PC-3 (cell line): ENCODE data around the gene FBXO34. TPM values are rescaled to one million over a fixed set of nuclear protein-coding genes. Genes with fewer than 3 reads are reported as not detected.

Source experiments
- ATAC-seq: fragments of 200-7000 bp; cut with Tn5 transposase; 2 replicates; pipeline ENCODE4 v1.9.1; 2020; ENCODE audit warnings: mild to moderate bottlenecking, moderate library complexity
- BruUV-seq: library from RNA; stranded (reverse); fragments of 400-500 nt; replicated peaks from 2 replicates; lab custom pipeline; 2021; lab: Mats Ljungman, UMichigan
- CTCF ChIA-PET: fragments of 300-600 bp; sonication (Branson Sonifier 250); formaldehyde crosslinking; loops from one replicate; lab custom pipeline; 2022; ENCODE audit warnings: antibody characterized with exemption; lab: Charles Lee
- POLR2A ChIA-PET: fragments of 300-600 bp; sonication (Branson Sonifier 250); formaldehyde crosslinking; loops from one replicate; lab custom pipeline; 2022; ENCODE audit warnings: antibody characterized with exemption; ENCODE audit not compliant: unreplicated experiment; lab: Charles Lee
- DNase-seq: peaks from one replicate; pipeline ENCODE4 v3.0.0-alpha.2; 2015
- H2AFZ ChIP-seq: fragments of 300-600 bp; sonication (generic); 2 replicates; pipeline ENCODE4 v1.6.0; 2016; ENCODE audit warnings: antibody characterized with exemption, low read length
- H3F3A ChIP-seq: fragments of 300-600 bp; sonication (generic); one replicate; pipeline ENCODE4 v1.6.0; 2017; ENCODE audit warnings: antibody characterized with exemption, low read length, control low read depth, mild to moderate bottlenecking; ENCODE audit not compliant: unreplicated experiment
- H3K27ac ChIP-seq: fragments of 300-600 bp; sonication (generic); 2 replicates; pipeline ENCODE4 v1.5.1; 2016; ENCODE audit warnings: mild to moderate bottlenecking, low read length
- H3K27me3 ChIP-seq: fragments of 300-600 bp; sonication (generic); 2 replicates; pipeline ENCODE4 v1.6.1; 2016; ENCODE audit warnings: low read length, mixed read lengths
- H3K36me3 ChIP-seq: fragments of 300-600 bp; sonication (generic); 2 replicates; pipeline ENCODE4 v1.6.1; 2016; ENCODE audit warnings: low read depth, mixed run types, low read length, mixed read lengths
- H3K4me1 ChIP-seq: fragments of 300-600 bp; sonication (generic); 2 replicates; pipeline ENCODE4 v1.5.1; 2016; ENCODE audit warnings: low read length; ENCODE audit not compliant: insufficient read depth
- H3K4me2 ChIP-seq: fragments of 300-600 bp; sonication (generic); 2 replicates; pipeline ENCODE4 v1.6.0; 2016; ENCODE audit warnings: low read length
- H3K4me3 ChIP-seq: fragments of 300-600 bp; sonication (generic); 2 replicates; pipeline ENCODE4 v1.5.1; 2016; ENCODE audit warnings: mild to moderate bottlenecking, low read length, mixed read lengths
- H3K79me2 ChIP-seq: fragments of 300-600 bp; sonication (generic); 2 replicates; pipeline ENCODE4 v1.6.1; 2017; ENCODE audit warnings: low read length, mixed read lengths
- H3K9ac ChIP-seq: fragments of 300-600 bp; sonication (generic); 2 replicates; pipeline ENCODE4 v1.6.0; 2016; ENCODE audit warnings: mild to moderate bottlenecking, low read length
- H3K9me2 ChIP-seq: fragments of 300-600 bp; sonication (generic); replicated peaks from 2 replicates; pipeline ENCODE4 v1.6.1; 2016; ENCODE audit warnings: mixed run types, low read length, mixed read lengths
- H3K9me3 ChIP-seq: fragments of 300-600 bp; sonication (generic); 2 replicates; pipeline ENCODE4 v1.6.1; 2016; ENCODE audit warnings: low read length, mixed read lengths
- H4K20me1 ChIP-seq: fragments of 300-600 bp; sonication (generic); 2 replicates; pipeline ENCODE4 v1.6.1; 2016; ENCODE audit warnings: low read length, mixed read lengths
- EZH2 ChIP-seq: fragments of 300-600 bp; sonication (generic); IDR thresholded peaks from one replicate; pipeline ENCODE4 v1.6.1; 2017; ENCODE audit warnings: antibody characterized with exemption, mild to moderate bottlenecking, low read length; ENCODE audit not compliant: unreplicated experiment
- EZH2phosphoT487 ChIP-seq: fragments of 300-600 bp; sonication (generic); IDR thresholded peaks from 2 replicates; pipeline ENCODE4 v1.6.1; 2018; ENCODE audit warnings: mild to moderate bottlenecking, antibody characterized with exemption, low read length, borderline replicate concordance
- intact Hi-C: fragments of 100-400 bp; cut with micrococcal nuclease; formaldehyde crosslinking; loops from 2 replicates; pipeline ENCODE4 v1.9.0; 2023
- total RNA-seq: library from RNA; depleted of rRNA; stranded (reverse); fragments of >200 nt; gene quantifications from 2 replicates; pipeline ENCODE4 v1.2.3, GENCODE V29; 2014
- TF ChIP-seq, protein P1 (sequence below): fragments of 300-600 bp; sonication (generic); conservative IDR thresholded peaks from 2 replicates; pipeline ENCODE4 v1.5.1; 2017; ENCODE audit warnings: antibody characterized with exemption, low read depth, mild to moderate bottlenecking, low read length

FBXO34 gene
- total RNA-seq, 1 experiment from 2014 or later, result 35.9 TPM

DNA sequence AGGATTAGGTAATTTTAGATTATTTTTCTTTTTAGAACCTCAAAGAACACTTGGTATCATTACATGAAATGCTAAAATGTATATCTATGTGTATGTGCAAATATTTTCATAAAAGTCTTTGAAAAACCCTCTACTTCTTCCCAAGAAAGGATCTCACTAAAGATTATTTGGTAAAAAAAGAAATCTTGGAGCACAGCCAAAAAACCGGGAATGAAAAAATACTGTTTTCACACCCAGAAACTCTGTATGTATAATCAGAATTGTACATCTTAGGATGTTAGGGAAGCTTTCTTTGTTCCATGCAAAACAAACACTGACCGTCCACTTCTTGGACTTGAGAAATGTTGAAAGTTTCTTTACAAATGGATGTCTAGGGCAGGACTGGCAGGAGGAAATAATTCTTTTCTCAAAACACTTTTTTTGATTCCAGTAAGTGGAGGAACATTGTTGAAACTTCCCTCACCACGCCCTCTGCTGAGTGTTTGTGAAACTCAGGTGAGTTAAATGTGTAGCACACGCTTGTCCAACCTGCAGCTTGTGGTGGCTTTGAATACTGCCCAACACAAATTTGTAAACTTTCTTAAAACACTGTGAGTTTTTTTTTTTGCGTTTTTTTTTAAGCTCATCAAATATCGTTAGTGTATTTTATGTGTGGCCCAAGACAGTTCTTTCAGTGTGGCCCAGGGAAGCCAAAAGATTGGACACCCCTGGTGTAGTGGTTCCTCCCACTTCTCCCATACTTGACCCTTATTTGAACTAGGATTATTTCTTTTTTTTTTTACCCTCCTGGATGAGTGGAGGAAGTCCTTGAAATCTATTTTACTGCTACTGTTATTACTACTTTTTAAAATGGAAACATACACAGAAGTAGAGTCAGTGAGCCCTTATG lies 26.6 kb downstream of the FBXO34 start:
- ChIA-PET POLR2A (no interaction called here), CTCF (interaction anchor here (0.6 kb wide), 2 partner anchors 10 to 52 kb away, joined by 4 to 7 read pairs; no protein-coding TSS in a partner anchor)
- peaks cover 13% of the 10 kb centered on the region; the same call in 1 of the 2 replicates for H3K4me1 ChIP-seq
- DNase-seq, result peak; percentile 72
- TF ChIP-seq EZH2 (no peak), EZH2phosphoT487 (no peak)
- TF ChIP-seq, protein P1, sequence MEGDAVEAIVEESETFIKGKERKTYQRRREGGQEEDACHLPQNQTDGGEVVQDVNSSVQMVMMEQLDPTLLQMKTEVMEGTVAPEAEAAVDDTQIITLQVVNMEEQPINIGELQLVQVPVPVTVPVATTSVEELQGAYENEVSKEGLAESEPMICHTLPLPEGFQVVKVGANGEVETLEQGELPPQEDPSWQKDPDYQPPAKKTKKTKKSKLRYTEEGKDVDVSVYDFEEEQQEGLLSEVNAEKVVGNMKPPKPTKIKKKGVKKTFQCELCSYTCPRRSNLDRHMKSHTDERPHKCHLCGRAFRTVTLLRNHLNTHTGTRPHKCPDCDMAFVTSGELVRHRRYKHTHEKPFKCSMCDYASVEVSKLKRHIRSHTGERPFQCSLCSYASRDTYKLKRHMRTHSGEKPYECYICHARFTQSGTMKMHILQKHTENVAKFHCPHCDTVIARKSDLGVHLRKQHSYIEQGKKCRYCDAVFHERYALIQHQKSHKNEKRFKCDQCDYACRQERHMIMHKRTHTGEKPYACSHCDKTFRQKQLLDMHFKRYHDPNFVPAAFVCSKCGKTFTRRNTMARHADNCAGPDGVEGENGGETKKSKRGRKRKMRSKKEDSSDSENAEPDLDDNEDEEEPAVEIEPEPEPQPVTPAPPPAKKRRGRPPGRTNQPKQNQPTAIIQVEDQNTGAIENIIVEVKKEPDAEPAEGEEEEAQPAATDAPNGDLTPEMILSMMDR, result peak; percentile 63
- H3K36me3 ChIP-seq, result peaks cover 4% of the 10 kb centered on the region; the same call in 1 of the 2 replicates
- H3F3A ChIP-seq, result no peaks in the 10 kb centered on the region
- BruUV-seq, result no TSS peak
- H3K9me2 ChIP-seq, result no peaks in the 10 kb centered on the region
- H3K4me3 ChIP-seq, result no peak overlapping the region
- H3K27me3 ChIP-seq, result no peaks in the 10 kb centered on the region
- H3K4me2 ChIP-seq, result peak overlapping the region; percentile 15
- no peak overlapping the region for H3K27ac ChIP-seq
- H2AFZ ChIP-seq, result no peak overlapping the region
- ATAC-seq, result peak; percentile 62
- intact Hi-C loops, result no loop called here
- H3K9ac ChIP-seq, result no peak overlapping the region
- H4K20me1 ChIP-seq, result 0 out of 2 replicates have a peak, but pooled peaks cover 4% of the 10 kb centered on the region
- peaks cover 74% of the 10 kb centered on the region for H3K79me2 ChIP-seq
- H3K9me3 ChIP-seq, result no peaks in the 10 kb centered on the region

DNA sequence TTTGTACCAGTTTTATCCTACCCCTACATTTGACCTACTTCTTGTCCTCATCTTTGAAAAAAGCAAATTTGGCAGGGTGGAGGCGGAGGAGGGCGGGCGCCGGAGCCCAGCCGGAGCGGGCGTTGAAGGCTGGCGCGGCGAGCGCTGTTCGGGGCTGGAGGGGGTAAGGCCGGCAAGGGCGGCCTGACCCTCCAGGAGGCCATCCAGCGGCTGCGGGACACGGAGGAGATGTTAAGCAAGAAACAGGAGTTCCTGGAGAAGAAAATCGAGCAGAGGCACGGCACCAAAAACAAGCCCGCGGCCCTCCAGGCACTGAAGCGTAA lies 27.2 kb downstream of the FBXO34 start:
- ATAC-seq (no peak), DNase-seq (no peak)
- H3K4me3 ChIP-seq, result no peak overlapping the region
- POLR2A ChIA-PET, result no interaction called here
- intact Hi-C loops, result no loop called here
- H3K27me3 ChIP-seq, result no peaks in the 10 kb centered on the region
- no peak overlapping the region for H3K9ac ChIP-seq
- BruUV-seq, result no TSS peak
- H3K4me2 ChIP-seq, result no peak overlapping the region
- H3F3A ChIP-seq, result no peaks in the 10 kb centered on the region
- peaks cover 13% of the 10 kb centered on the region; the same call in 1 of the 2 replicates for H3K4me1 ChIP-seq
- CTCF ChIA-PET, result interaction anchor here (0.6 to 0.7 kb wide), 2 partner anchors 9 to 52 kb away, joined by 3 to 4 read pairs; no protein-coding TSS in a partner anchor
- H3K27ac ChIP-seq, result no peak overlapping the region
- no peaks in the 10 kb centered on the region for H3K9me2 ChIP-seq
- peaks cover 73% of the 10 kb centered on the region for H3K79me2 ChIP-seq
- H4K20me1 ChIP-seq, result 0 out of 2 replicates have a peak, but pooled peaks cover 4% of the 10 kb centered on the region
- TF ChIP-seq EZH2phosphoT487 (no peak), EZH2 (no peak)
- TF ChIP-seq, protein P1, result no peak
- H3K36me3 ChIP-seq, result peaks cover 4% of the 10 kb centered on the region; the same call in 1 of the 2 replicates
- H2AFZ ChIP-seq, result no peak overlapping the region
- no peaks in the 10 kb centered on the region for H3K9me3 ChIP-seq
